Hepatocyte (in vitro differentiated cells): ENCODE data around the gene ABI1. TPM values are rescaled to one million over a fixed set of nuclear protein-coding genes. Genes with fewer than 3 reads are reported as not detected.

ENCODE experiments used
- DNase-seq: peaks from one replicate; pipeline ENCODE4 v3.0.0-alpha.2; 2016; ENCODE audit warnings: low spot score
- H2AFZ ChIP-seq: fragments of 200-600 bp; sonication (generic); 2 replicates; pipeline ENCODE4 v1.6.0; 2016; ENCODE audit warnings: antibody characterized with exemption, mild to moderate bottlenecking
- H3K27ac ChIP-seq: fragments of 200-600 bp; sonication (generic); 2 replicates; pipeline ENCODE4 v1.5.1; 2016; ENCODE audit warnings: mild to moderate bottlenecking
- H3K27me3 ChIP-seq: fragments of 200-600 bp; sonication (generic); 2 replicates; pipeline ENCODE4 v1.6.1; 2016
- H3K36me3 ChIP-seq: fragments of 200-600 bp; sonication (generic); replicated peaks from 2 replicates; pipeline ENCODE4 v1.5.1; 2016; ENCODE audit warnings: low read depth; ENCODE audit not compliant: insufficient read depth
- H3K4me1 ChIP-seq: fragments of 200-600 bp; sonication (generic); 2 replicates; pipeline ENCODE4 v1.5.1; 2016; ENCODE audit warnings: mild to moderate bottlenecking, moderate library complexity; ENCODE audit not compliant: insufficient read depth
- H3K4me2 ChIP-seq: fragments of 200-600 bp; sonication (generic); 2 replicates; pipeline ENCODE4 v1.6.0; 2016
- H3K4me3 ChIP-seq: fragments of 200-600 bp; sonication (generic); 2 replicates; pipeline ENCODE4 v1.5.1; 2016; ENCODE audit warnings: mild to moderate bottlenecking
- H3K79me2 ChIP-seq: fragments of 200-600 bp; sonication (generic); 2 replicates; pipeline ENCODE4 v1.6.0; 2017; ENCODE audit warnings: mild to moderate bottlenecking
- H3K9me2 ChIP-seq: fragments of 200-600 bp; sonication (generic); replicated peaks from 2 replicates; pipeline ENCODE4 v1.6.0; 2017; ENCODE audit warnings: mild to moderate bottlenecking; ENCODE audit not compliant: insufficient read depth
- H3K9me3 ChIP-seq: fragments of 200-600 bp; sonication (generic); 2 replicates; pipeline ENCODE4 v1.5.1; 2016; ENCODE audit warnings: low read depth, mild to moderate bottlenecking
- H4K20me1 ChIP-seq: fragments of 200-600 bp; sonication (generic); 2 replicates; pipeline ENCODE4 v1.6.0; 2016; ENCODE audit warnings: mild to moderate bottlenecking; ENCODE audit not compliant: insufficient read depth, poor library complexity, severe bottlenecking
- EZH2 ChIP-seq: fragments of 200-600 bp; sonication (generic); IDR thresholded peaks from 2 replicates; pipeline ENCODE4 v1.6.1; 2016; ENCODE audit warnings: antibody characterized with exemption, mild to moderate bottlenecking, borderline replicate concordance
- EZH2phosphoT487 ChIP-seq: fragments of 200-600 bp; sonication (generic); IDR thresholded peaks from one replicate; pipeline ENCODE4 v1.6.1; 2018; ENCODE audit warnings: antibody characterized with exemption, mild to moderate bottlenecking, low read depth, moderate library complexity; ENCODE audit not compliant: unreplicated experiment, severe bottlenecking
- WGBS: methylation state at CpG from one replicate; pipeline ENCODE4 v1.1.6; 2016; ENCODE audit warnings: low lambda C conversion rate; ENCODE audit errors: missing lambda C conversion rate; 5-methylcytosine and 5-hydroxymethylcytosine counted together
- polyA plus RNA-seq: library from polyadenylated mRNA; unstranded; fragments of >200 nt; fragmentation: Nextera tagmentation; extraction: Ambion mirVana; gene quantifications from 2 replicates; pipeline ENCODE4 v1.2.1, GENCODE V29; 2016
- total RNA-seq: library from RNA; depleted of rRNA; stranded (reverse); fragments of >200 nt; gene quantifications from 2 replicates; pipeline ENCODE4 v1.2.3, GENCODE V29; 2014
- TF ChIP-seq, protein P1 (sequence below): fragments of 200-600 bp; sonication (generic); IDR thresholded peaks from 2 replicates; pipeline ENCODE4 v1.5.1; 2016; ENCODE audit warnings: antibody characterized with exemption, mild to moderate bottlenecking; ENCODE audit not compliant: poor library complexity

The ABI1 gene
- total and polyA plus RNA-seq, 2 experiments from 2014 or later: 30.5 to 46.1 TPM

DNA sequence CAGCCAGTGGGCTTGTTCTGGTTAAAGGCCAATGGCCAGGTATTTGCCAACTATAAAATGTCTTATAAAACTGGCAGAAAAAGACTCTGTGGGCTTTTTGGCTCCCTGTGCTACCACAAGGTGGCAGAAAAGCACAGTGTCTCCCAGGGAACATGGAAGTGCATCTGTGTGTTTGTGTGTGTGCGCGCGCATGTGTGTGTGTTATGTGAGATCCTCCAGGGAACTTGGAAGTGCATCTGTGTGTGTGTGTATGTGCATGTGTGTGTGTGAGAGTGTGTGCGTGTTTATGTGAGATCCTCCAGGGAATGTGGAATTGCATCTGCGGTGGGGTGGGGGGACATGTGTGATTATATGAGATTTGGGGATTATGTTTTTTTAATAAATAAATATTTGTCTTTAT, 30.2 kb upstream of the ABI1 start:
- no peaks in the 10 kb centered on the region for H3K79me2 ChIP-seq
- no peak for TF ChIP-seq EZH2
- TF ChIP-seq, protein P1, sequence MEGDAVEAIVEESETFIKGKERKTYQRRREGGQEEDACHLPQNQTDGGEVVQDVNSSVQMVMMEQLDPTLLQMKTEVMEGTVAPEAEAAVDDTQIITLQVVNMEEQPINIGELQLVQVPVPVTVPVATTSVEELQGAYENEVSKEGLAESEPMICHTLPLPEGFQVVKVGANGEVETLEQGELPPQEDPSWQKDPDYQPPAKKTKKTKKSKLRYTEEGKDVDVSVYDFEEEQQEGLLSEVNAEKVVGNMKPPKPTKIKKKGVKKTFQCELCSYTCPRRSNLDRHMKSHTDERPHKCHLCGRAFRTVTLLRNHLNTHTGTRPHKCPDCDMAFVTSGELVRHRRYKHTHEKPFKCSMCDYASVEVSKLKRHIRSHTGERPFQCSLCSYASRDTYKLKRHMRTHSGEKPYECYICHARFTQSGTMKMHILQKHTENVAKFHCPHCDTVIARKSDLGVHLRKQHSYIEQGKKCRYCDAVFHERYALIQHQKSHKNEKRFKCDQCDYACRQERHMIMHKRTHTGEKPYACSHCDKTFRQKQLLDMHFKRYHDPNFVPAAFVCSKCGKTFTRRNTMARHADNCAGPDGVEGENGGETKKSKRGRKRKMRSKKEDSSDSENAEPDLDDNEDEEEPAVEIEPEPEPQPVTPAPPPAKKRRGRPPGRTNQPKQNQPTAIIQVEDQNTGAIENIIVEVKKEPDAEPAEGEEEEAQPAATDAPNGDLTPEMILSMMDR: peak; percentile 76
- no peak for TF ChIP-seq EZH2phosphoT487
- peak; percentile 75 for DNase-seq
- H3K4me2 ChIP-seq: no peak overlapping the region
- H3K4me3 ChIP-seq: no peak overlapping the region
- no peaks in the 10 kb centered on the region for H3K4me1 ChIP-seq
- H3K36me3 ChIP-seq: no peaks in the 10 kb centered on the region
- no peak overlapping the region for H2AFZ ChIP-seq
- 80% methylated on average over 5 of the region's 5 CpGs for WGBS
- H3K27me3 ChIP-seq: no peaks in the 10 kb centered on the region
- H3K27ac ChIP-seq: no peak overlapping the region
- no peaks in the 10 kb centered on the region for H3K9me3 ChIP-seq
- H4K20me1 ChIP-seq: no peaks in the 10 kb centered on the region
- H3K9me2 ChIP-seq: no peaks in the 10 kb centered on the region

DNA sequence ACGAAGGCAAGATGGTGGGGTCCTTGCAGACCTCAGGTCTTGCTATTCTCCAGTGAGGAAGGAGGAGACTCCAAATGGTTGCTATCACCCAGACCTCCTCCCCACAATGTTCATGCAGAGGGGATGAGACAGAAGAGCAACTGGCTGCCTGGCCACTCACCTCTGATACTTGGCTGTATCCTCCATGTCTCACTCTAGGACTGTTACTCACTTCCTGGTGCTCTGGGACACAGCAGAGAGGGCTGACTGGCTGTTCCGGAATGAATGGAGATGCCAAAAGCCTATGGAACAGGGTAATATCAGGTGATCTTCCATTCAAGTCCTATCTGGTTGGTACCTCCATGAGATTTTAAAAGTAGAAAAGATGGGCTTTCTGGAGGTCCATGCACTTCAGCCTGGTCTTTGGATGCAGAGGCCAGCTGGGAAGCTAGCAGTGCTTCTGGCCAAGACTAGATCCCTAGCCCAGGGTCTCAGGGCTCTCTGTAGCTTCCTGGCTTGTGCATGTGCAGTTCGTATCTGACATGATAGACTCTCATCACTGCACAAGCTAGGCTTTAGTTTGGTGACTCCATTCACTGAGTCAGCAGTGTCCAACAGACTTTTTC, 27.0 kb upstream of the ABI1 start:
- Histone ChIP-seq H3K9me2 (no peaks in the 10 kb centered on the region), H3K36me3 (no peaks in the 10 kb centered on the region), H3K27ac (no peak overlapping the region), H3K79me2 (no peaks in the 10 kb centered on the region), H2AFZ (no peak overlapping the region), H3K9me3 (no peaks in the 10 kb centered on the region), H3K27me3 (no peaks in the 10 kb centered on the region), H4K20me1 (no peaks in the 10 kb centered on the region), H3K4me1 (no peaks in the 10 kb centered on the region), H3K4me2 (no peak overlapping the region), H3K4me3 (no peak overlapping the region)
- DNase-seq: no peak
- 88% methylated on average over 3 of the region's 3 CpGs for WGBS
- no peak for TF ChIP-seq EZH2
- TF ChIP-seq, protein P1: no peak
- no peak for TF ChIP-seq EZH2phosphoT487

DNA sequence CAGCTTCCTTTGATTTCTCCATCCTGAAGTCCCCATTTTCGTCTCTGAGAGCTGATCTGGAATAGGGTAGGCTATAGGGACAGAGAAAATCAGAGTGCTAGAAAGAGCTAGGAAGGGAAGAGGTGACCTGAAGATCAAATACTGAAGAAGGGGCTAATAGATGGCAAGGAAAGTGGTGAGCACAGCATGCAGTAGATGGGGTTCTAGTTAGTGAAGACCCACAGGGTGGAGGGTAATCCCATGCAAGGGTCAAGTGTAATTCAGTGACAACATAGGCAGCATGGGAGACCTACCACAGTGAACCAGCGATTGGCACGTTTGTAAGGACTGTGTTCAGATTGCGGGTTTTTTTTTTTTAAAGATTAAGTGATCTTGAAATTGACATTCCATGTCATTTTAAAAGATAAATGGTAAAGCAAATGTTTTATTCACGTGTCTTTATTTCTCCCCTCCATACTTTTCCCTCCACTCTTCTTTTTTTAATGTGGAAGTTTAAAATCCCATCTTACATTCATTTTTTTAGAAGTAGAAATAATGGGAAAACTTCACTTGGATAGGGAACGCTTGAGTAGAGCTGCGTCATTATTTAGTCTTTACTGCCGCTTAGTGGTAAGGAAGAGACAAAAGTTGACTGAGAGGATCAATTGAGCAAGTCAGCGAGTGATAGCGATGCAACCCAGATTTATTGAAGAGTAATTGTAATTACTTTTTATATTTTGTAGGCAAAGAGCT, 21.0 kb upstream of the ABI1 start:
- TF ChIP-seq, protein P1: peak; percentile 81
- TF ChIP-seq EZH2 (no peak), EZH2phosphoT487 (no peak)
- no peak overlapping the region for H3K4me2 ChIP-seq
- no peak overlapping the region for H3K4me3 ChIP-seq
- H3K9me3 ChIP-seq: no peaks in the 10 kb centered on the region
- H3K79me2 ChIP-seq: no peaks in the 10 kb centered on the region
- H3K9me2 ChIP-seq: no peaks in the 10 kb centered on the region
- H4K20me1 ChIP-seq: no peaks in the 10 kb centered on the region
- no peaks in the 10 kb centered on the region for H3K27me3 ChIP-seq
- 19% methylated on average over 10 of the region's 10 CpGs for WGBS
- no peaks in the 10 kb centered on the region for H3K36me3 ChIP-seq
- no peaks in the 10 kb centered on the region for H3K4me1 ChIP-seq
- no peak overlapping the region for H2AFZ ChIP-seq
- H3K27ac ChIP-seq: no peak overlapping the region
- peak; percentile 63 for DNase-seq
